Common myeloid progenitor, CD34-positive (primary cell): Measurements from ENCODE around the gene NBPF3.
A peak's percentile ranks its signal among the peaks of the same experiment; 100 is the strongest.
"Not testable (repeated sequence)": the region's sequence is repeated elsewhere in the genome, so short reads cannot be mapped to it uniquely, and the experiment has no call there.

Experiments used
- CTCF ChIA-PET: fragments of 350-600 bp; sonication (Branson Sonifier 250); formaldehyde crosslinking; loops from one replicate; lab custom pipeline; 2021; ENCODE audit warnings: antibody characterized with exemption; lab: Charles Lee
- POLR2A ChIA-PET: fragments of 350-600 bp; sonication (Branson Sonifier 250); formaldehyde crosslinking; loops from one replicate; lab custom pipeline; 2021; ENCODE audit warnings: antibody characterized with exemption; lab: Charles Lee
- DNase-seq, 3 donors: peaks; one replicate each; pipeline versions ENCODE4 v3.0.0 to v3.0.0-alpha.2; 2013
- H3K27ac ChIP-seq, 2 experiments: 1 replicate in 1 of 2; 2 replicates in 1 of 2; pipeline ENCODE4 v1.7.0; 2013; ENCODE audit warnings: inconsistent platforms in 2 of 2, low read length in 2 of 2, mild to moderate bottlenecking in 2 of 2, low read depth in 1 of 2, moderate library complexity in 1 of 2; ENCODE audit not compliant: severe bottlenecking in 2 of 2, insufficient read depth in 1 of 2, poor library complexity in 1 of 2
- H3K27me3 ChIP-seq, 5 experiments: replicated peaks in 2 of 5; 1 replicate in 3 of 5; 2 replicates in 2 of 5; pipeline versions ENCODE4 v1.6.1 to v1.7.0; 2013; ENCODE audit warnings: low read length in 4 of 5, mild to moderate bottlenecking in 2 of 5, moderate library complexity in 2 of 5, inconsistent platforms in 1 of 5; ENCODE audit not compliant: insufficient read depth in 5 of 5, control insufficient read depth in 4 of 5
- H3K36me3 ChIP-seq, 4 experiments: 1 replicate in 2 of 4; 2 replicates in 2 of 4; pipeline versions ENCODE4 v1.6.1 to v1.7.0; 2013; ENCODE audit warnings: low read length in 3 of 4, control low read depth in 1 of 4, mild to moderate bottlenecking in 1 of 4; ENCODE audit not compliant: control insufficient read depth in 4 of 4, insufficient read depth in 4 of 4
- H3K4me1 ChIP-seq, 4 experiments: 1 replicate in 3 of 4; 2 replicates in 1 of 4; pipeline versions ENCODE4 v1.6.1 to v1.7.1; 2013; ENCODE audit warnings: low read length in 3 of 4, mild to moderate bottlenecking in 3 of 4, control low read depth in 1 of 4, inconsistent platforms in 1 of 4, moderate library complexity in 1 of 4; ENCODE audit not compliant: control insufficient read depth in 4 of 4, insufficient read depth in 4 of 4; ENCODE audit errors: control extremely low read depth in 1 of 4
- H3K4me3 ChIP-seq, 7 experiments: 1 replicate in 4 of 7; 2 replicates in 3 of 7; pipeline versions ENCODE4 v1.5.1 to v1.7.0; 2013; ENCODE audit warnings: mild to moderate bottlenecking in 7 of 7, low read length in 6 of 7, moderate library complexity in 6 of 7, inconsistent platforms in 2 of 7, low read depth in 2 of 7, control low read depth in 1 of 7; ENCODE audit not compliant: insufficient read depth in 4 of 7, control insufficient read depth in 1 of 7; ENCODE audit errors: extremely low read depth in 1 of 7
- H3K9me3 ChIP-seq, 5 experiments: 1 replicate in 4 of 5; 2 replicates in 1 of 5; pipeline versions ENCODE4 v1.6.1 to v1.7.1; 2013; ENCODE audit warnings: low read length in 4 of 5, mild to moderate bottlenecking in 2 of 5, inconsistent platforms in 1 of 5, low read depth in 1 of 5, moderate library complexity in 1 of 5; ENCODE audit not compliant: control insufficient read depth in 4 of 5, insufficient read depth in 2 of 5; ENCODE audit errors: control extremely low read depth in 1 of 5
- WGBS: methylation state at CpG from one replicate; pipeline ENCODE4 v1.1.5; 2013; ENCODE audit not compliant: insufficient coverage; 5-methylcytosine and 5-hydroxymethylcytosine counted together

Gene NBPF3

GRCh38 chr1:21469581-21469980 is 29.6 kb downstream of the NBPF3 start:
- DNase-seq: peak in 1 of 3 donors; percentile 18
- Histone ChIP-seq H3K4me3 (no peak overlapping the region), H3K9me3 (no peaks in the 10 kb centered on the region), H3K27me3 (no peaks in the 10 kb centered on the region), H3K36me3 (no peaks in the 10 kb centered on the region), H3K4me1 (peaks cover 0 to 9% (median 0%) of the 10 kb centered on the region in 4 experiments), H3K27ac (no peak overlapping the region)
- ChIA-PET CTCF (interaction anchor here (1.1 to 3.6 kb wide), 3 partner anchors 9 to 98 kb away, joined by 3 to 12 read pairs (median 4); no protein-coding TSS in a partner anchor), POLR2A (no interaction called here)
- WGBS: 80% methylated on average over 9 of the region's 9 CpGs

- no peak for DNase-seq
- ChIA-PET CTCF (no interaction called here), POLR2A (no interaction called here)
- WGBS: 98% methylated on average over 5 of the region's 5 CpGs
- Histone ChIP-seq H3K9me3 (no peaks in the 10 kb centered on the region), H3K36me3 (no peaks in the 10 kb centered on the region), H3K4me3 (no peak overlapping the region), H3K4me1 (peaks cover 0 to 9% (median 0%) of the 10 kb centered on the region in 4 experiments), H3K27me3 (no peaks in the 10 kb centered on the region), H3K27ac (no peak overlapping the region)
Observed at GRCh38 chr1:21472861-21473260, 32.9 kb downstream of the NBPF3 start.

GRCh38 chr1:21478356-21478755 is 38.4 kb downstream of the NBPF3 start:
- DNase-seq: no peak
- no peak overlapping the region for H3K27ac ChIP-seq
- no peaks in the 10 kb centered on the region for H3K9me3 ChIP-seq
- H3K27me3 ChIP-seq: no peaks in the 10 kb centered on the region
- POLR2A ChIA-PET: no interaction called here
- H3K4me1 ChIP-seq: no peaks in the 10 kb centered on the region
- H3K36me3 ChIP-seq: peaks cover 0 to 5% (median 0%) of the 10 kb centered on the region in 4 experiments
- CTCF ChIA-PET: interaction anchor here (0.7 kb wide), 1 partner anchor 8 kb away, joined by 3 read pairs; no protein-coding TSS in a partner anchor
- 94% methylated on average over 6 of the region's 6 CpGs for WGBS
- H3K4me3 ChIP-seq: no peak overlapping the region

DNA sequence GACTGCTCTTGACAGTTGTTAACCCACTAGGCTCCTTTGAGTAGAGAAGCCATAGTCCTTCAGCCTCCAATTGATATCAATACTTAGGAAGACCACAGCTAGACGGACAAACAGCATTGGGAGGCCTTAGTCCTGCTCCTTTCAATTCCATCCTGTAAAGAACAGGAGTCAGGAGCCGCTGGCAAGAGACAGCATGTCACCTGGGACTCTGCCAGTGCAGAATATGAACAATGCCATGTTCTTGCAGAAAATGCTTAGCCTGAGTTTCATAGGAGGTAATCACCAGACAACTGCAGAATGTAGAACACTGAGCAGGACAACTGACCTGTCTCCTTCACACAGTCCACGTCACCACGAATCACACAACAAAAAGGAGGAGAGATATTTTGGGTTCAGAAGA is 43.9 kb downstream of the NBPF3 start:
- no CpG with 5 or more reads among the region's 4 CpGs for WGBS
- H3K27me3 ChIP-seq, H3K27ac ChIP-seq, DNase-seq, H3K9me3 ChIP-seq, H3K36me3 ChIP-seq, CTCF ChIA-PET, H3K4me1 ChIP-seq, POLR2A ChIA-PET, H3K4me3 ChIP-seq: not testable (repeated sequence)

DNA sequence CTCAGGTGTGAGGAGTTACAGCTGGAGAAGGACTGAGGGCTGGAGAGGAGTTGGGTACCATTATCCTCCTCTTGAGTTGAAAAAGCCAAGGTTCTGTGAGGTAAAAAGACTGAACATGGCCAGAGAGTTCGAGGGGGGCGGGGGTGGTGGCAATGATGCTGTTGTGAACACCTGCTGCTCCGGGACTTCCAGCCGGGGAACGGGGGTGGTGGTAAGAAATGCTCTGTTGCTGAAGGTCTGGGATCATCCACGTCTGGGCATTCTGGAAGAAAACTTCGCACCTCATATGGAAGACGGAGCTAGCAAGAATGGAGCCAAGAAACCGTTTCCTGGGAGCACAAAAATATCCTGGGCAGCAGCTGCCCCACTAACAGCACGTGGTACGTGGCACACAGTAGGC is 49.2 kb downstream of the NBPF3 start:
- Histone ChIP-seq H3K36me3 (no peaks in the 10 kb centered on the region), H3K27me3 (peaks cover 0 to 15% (median 7%) of the 10 kb centered on the region in 5 experiments), H3K9me3 (peaks cover 0 to 4% (median 0%) of the 10 kb centered on the region in 5 experiments), H3K27ac (no peak overlapping the region), H3K4me3 (no peak overlapping the region), H3K4me1 (peaks cover 0 to 5% (median 4%) of the 10 kb centered on the region in 4 experiments)
- ChIA-PET CTCF (interaction anchor here (1.4 to 3.5 kb wide), 2 partner anchors 120 to 258 kb away, joined by 3 to 26 read pairs; no protein-coding TSS in a partner anchor), POLR2A (no interaction called here)
- no peak for DNase-seq
- 93% methylated on average over 11 of the region's 11 CpGs for WGBS

- Histone ChIP-seq H3K36me3 (no peaks in the 10 kb centered on the region), H3K4me1 (peaks cover 0 to 5% (median 4%) of the 10 kb centered on the region in 4 experiments), H3K9me3 (peaks cover 0 to 4% (median 0%) of the 10 kb centered on the region in 5 experiments), H3K27me3 (peaks cover 0 to 15% (median 7%) of the 10 kb centered on the region in 5 experiments), H3K27ac (no peak overlapping the region), H3K4me3 (no peak overlapping the region)
- CTCF ChIA-PET: interaction anchor here (0.9 to 3.5 kb wide), 9 partner anchors 9 to 237 kb away, joined by 3 to 26 read pairs (median 4); no protein-coding TSS in a partner anchor
- POLR2A ChIA-PET: no interaction called here
- peak; percentile 32 to 53 (median 51) for DNase-seq
- 85% methylated on average over 8 of the region's 11 CpGs for whole genome bisulfite sequencing
Observed at GRCh38 chr1:21490774-21491487, 51.0 kb downstream of the NBPF3 start.
